DND-41 (cell line): ENCODE measurements around the gene CLPTM1L.
"Not testable (repeated sequence)": the region's sequence is repeated elsewhere in the genome, so short reads cannot be mapped to it uniquely, and the experiment has no call there.

Source experiments
- CTCF ChIP-seq: IDR thresholded peaks from 2 replicates; pipeline ENCODE4 v1.5.1; 2012; ENCODE audit warnings: borderline replicate concordance, low read length, moderate library complexity, mild to moderate bottlenecking; ENCODE audit not compliant: poor library complexity, severe bottlenecking; ENCODE audit errors: extremely low read depth
- EZH2 ChIP-seq: IDR thresholded peaks from 3 replicates; pipeline ENCODE4 v1.6.1; 2012; ENCODE audit warnings: borderline replicate concordance, low read depth, mild to moderate bottlenecking, moderate library complexity, low read length, inconsistent platforms; ENCODE audit not compliant: severe bottlenecking

DNA sequence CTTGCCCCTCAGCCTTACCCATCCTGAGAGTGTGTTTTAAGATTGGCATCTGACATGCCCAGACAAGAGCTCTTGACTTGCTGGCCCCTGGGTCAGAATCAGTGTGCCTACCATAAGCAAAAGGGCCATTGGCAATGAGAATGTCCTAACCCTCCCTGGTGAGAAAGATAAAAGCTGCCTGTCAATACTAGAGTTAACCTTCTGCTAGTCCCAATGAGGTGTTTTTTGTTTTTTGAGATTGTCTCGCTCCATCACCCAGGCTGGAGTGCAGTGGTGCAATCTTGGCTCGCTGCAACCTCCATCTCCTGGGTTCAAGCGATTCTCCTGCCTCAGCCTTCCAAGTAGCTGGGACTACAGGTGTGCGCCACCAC is 27.1 kb upstream of the CLPTM1L start:
- TF ChIP-seq CTCF, EZH2: not testable (repeated sequence)
